SH-SY5Y (cell line): ENCODE measurements around the gene SNF8.

Experiments used
- GATA2 ChIP-seq: IDR thresholded peaks from 2 replicates; pipeline ENCODE4 v1.6.1; 2011; ENCODE audit warnings: mild to moderate bottlenecking, low read depth, low read length
- GATA3 ChIP-seq: IDR thresholded peaks from 2 replicates; pipeline ENCODE4 v1.6.1; 2011; ENCODE audit warnings: low read depth, mild to moderate bottlenecking, low read length, moderate library complexity

DNA sequence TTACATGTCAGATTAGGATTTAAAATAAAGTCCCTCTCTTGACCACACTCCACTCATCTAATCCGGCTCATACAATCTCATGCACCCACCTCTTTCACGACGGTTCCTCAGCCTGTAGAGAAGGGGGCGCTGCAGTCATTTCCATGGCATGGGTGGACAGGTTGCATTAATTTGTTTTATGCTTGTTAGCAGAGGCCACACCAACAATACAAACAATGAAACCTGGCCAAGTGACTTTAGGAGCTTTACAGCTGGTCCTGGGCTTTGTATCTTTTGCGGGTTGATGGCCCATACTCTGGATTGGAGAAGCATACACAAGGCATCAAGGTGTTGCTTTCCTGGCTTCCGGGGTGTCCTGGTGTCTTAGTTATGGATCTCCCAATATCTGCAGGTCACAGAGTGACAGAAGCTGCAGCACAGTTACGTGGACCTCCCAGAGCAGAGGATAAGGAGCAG, 9.7 kb upstream of the SNF8 start:
- no peak for TF ChIP-seq GATA2
- no peak for TF ChIP-seq GATA3
